ENCODE data around the gene BRICD5. TPM values are rescaled to one million over a fixed set of nuclear protein-coding genes. Genes with fewer than 3 reads are reported as not detected.

Gene BRICD5
- total RNA-seq, 1 experiment from 2014 or later = 4.8 TPM

- H3K36me3 ChIP-seq (ENCODE audit: low read depth, low read length) = no peaks in the 10 kb centered on the region
- no peaks in the 10 kb centered on the region for H3F3A ChIP-seq (ENCODE audit: low read length, unreplicated experiment)
- peaks cover 27% of the 10 kb centered on the region for H3K79me2 ChIP-seq (ENCODE audit: low read length)
- H3K9ac ChIP-seq (ENCODE audit: low read length) = peak overlapping the region; percentile 80
- peaks cover 13% of the 10 kb centered on the region for H3K4me1 ChIP-seq (ENCODE audit: insufficient read depth, low read length)
- 0 out of 2 replicates have a peak overlapping the region, but pooled peaks have one; percentile 23 for H3K27ac ChIP-seq (ENCODE audit: low read length)
- peak overlapping the region; percentile 100 for H3K4me2 ChIP-seq (ENCODE audit: low read length)
- ChIA-PET POLR2A (ENCODE audit: unreplicated experiment) (interaction anchor here (1.0 kb wide), 1 partner anchor 38 kb away, joined by 7 read pairs; the partner anchor contains the start of gene ECI1), CTCF (interaction anchor here (0.5 to 0.8 kb wide), 2 partner anchors 12 to 429 kb away, joined by 3 read pairs; no protein-coding TSS in a partner anchor)
- DNase-seq (no peak), ATAC-seq (no peak)
- BruUV-seq (replicated peaks) = no TSS peak
- no peaks in the 10 kb centered on the region for H3K27me3 ChIP-seq (ENCODE audit: low read length)
- H3K9me3 ChIP-seq (ENCODE audit: low read length) = no peaks in the 10 kb centered on the region
- H3K9me2 ChIP-seq (replicated peaks; ENCODE audit: low read length) = no peaks in the 10 kb centered on the region
- H3K4me3 ChIP-seq (ENCODE audit: low read length) = peak overlapping the region; percentile 92
- TF ChIP-seq EZH2phosphoT487 (IDR thresholded peaks at IDR 0.05; ENCODE audit: borderline replicate concordance, low read length) = no peak
- no peak for TF ChIP-seq CTCF (conservative IDR thresholded peaks at IDR 0.05; ENCODE audit: low read depth, low read length)
- TF ChIP-seq EZH2 (IDR thresholded peaks at IDR 0.05; ENCODE audit: low read length, unreplicated experiment) = no peak
- intact Hi-C loops (cut with micrococcal nuclease) = loop anchor here (2.0 kb wide), 1 partner anchor 59 kb away; the partner anchor contains the start of gene TRAF7
- no peak overlapping the region for H2AFZ ChIP-seq (ENCODE audit: low read length)
- peaks cover 12% of the 10 kb centered on the region for H4K20me1 ChIP-seq (ENCODE audit: low read length)
These were observed 3.4 kb upstream of the BRICD5 start for GRCh38 chr16:2213817-2214718.

GRCh38 chr16:2212362-2213324 lies 2.0 kb upstream of the BRICD5 start:
- Histone ChIP-seq H3K9me2 (replicated peaks; ENCODE audit: low read length) (no peaks in the 10 kb centered on the region), H2AFZ (ENCODE audit: low read length) (no peak overlapping the region), H3K9ac (ENCODE audit: low read length) (peak overlapping the region; percentile 70), H3K4me2 (ENCODE audit: low read length) (peak overlapping the region; percentile 100), H3K9me3 (ENCODE audit: low read length) (no peaks in the 10 kb centered on the region), H3F3A (ENCODE audit: low read length, unreplicated experiment) (no peaks in the 10 kb centered on the region), H4K20me1 (ENCODE audit: low read length) (peaks cover 12% of the 10 kb centered on the region), H3K27me3 (ENCODE audit: low read length) (no peaks in the 10 kb centered on the region), H3K36me3 (ENCODE audit: low read depth, low read length) (no peaks in the 10 kb centered on the region), H3K4me3 (ENCODE audit: low read length) (peak overlapping the region; percentile 92), H3K79me2 (ENCODE audit: low read length) (peaks cover 32% of the 10 kb centered on the region), H3K27ac (ENCODE audit: low read length) (peak overlapping the region; percentile 40; the same call in 1 of the 2 replicates), H3K4me1 (ENCODE audit: insufficient read depth, low read length) (peaks cover 13% of the 10 kb centered on the region)
- ATAC-seq = peak; percentile 34
- TF ChIP-seq EZH2phosphoT487 (IDR thresholded peaks at IDR 0.05; ENCODE audit: borderline replicate concordance, low read length) = no peak
- no peak for TF ChIP-seq CTCF (conservative IDR thresholded peaks at IDR 0.05; ENCODE audit: low read depth, low read length)
- TF ChIP-seq EZH2 (IDR thresholded peaks at IDR 0.05; ENCODE audit: low read length, unreplicated experiment) = no peak
- TSS peak; percentile 52 for BruUV-seq (replicated peaks)
- ChIA-PET POLR2A (ENCODE audit: unreplicated experiment) (no interaction called here), CTCF (no interaction called here)
- DNase-seq = peak; percentile 76
- intact Hi-C loops (cut with micrococcal nuclease) = no loop called here
